COLO668 (cell line): Measurements from ENCODE around the gene ROCK2.

Source experiments
- DNase-seq: peaks from one replicate; lab custom pipeline; 2025; ENCODE audit not compliant: unreplicated experiment; lab: John Stamatoyannopoulos, UW

Gene ROCK2

DNA sequence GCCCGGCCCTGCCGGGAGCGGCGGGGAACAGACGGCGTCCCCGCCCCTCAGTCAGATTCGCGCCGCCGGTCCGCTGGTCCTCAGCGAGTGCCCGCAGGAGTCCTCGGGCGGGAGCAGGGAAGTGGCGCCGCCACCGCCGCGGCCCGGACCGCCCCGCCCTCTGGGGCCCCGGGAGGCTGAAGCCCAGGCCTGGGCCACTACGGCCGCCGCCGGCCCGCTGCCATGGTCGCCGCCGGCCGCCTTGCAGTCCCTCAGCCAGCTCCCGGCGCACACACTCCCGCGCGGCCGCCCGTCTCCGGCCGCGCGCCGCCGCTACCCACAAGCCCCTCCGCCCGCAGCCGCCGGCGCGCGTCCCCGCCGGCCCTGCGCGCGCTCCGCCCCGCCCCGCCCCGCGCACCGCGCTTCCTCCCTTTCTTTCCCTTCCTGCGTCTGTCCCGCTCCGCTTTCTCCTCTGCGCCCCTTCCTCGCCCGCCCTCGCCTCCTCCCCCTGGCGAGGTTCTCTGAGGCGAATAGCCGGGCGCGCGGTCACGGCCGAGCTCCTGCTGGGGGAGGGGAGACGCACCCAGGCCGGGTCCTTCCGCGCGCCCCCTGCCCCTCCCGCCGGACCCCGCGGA, at the start of gene ROCK2:
ROCK2 (minus strand) TSS at position 295 of the 614 bp plus-strand sequence. CDS start 500 bp downstream, outside the sequence.
- peak; percentile 91 for DNase-seq

GRCh38 chr2:11393711-11394236, 49.3 kb upstream of the ROCK2 start:
- DNase-seq: no peak

- no peak for DNase-seq
These were observed 47.5 kb upstream of the ROCK2 start for GRCh38 chr2:11391942-11392266.

DNA sequence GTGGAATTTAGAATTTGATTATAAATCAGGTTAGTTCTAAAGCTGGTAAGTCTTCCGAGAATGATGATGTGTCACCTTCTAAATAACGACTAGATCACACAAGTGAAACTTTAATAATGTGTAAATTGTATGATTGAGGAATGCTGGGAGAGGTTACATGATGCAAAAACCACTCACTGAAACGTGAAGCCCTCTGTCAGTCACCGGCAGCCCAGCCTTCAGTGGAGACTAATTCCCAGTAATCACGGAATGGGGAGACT, 45.9 kb upstream of the ROCK2 start:
- DNase-seq: no peak

GRCh38 chr2:11389551-11390398, 45.3 kb upstream of the ROCK2 start:
- no peak for DNase-seq

GRCh38 chr2:11389052-11389420, 44.6 kb upstream of the ROCK2 start:
- DNase-seq: no peak

GRCh38 chr2:11388262-11389051, 44.0 kb upstream of the ROCK2 start:
- DNase-seq: no peak

DNA sequence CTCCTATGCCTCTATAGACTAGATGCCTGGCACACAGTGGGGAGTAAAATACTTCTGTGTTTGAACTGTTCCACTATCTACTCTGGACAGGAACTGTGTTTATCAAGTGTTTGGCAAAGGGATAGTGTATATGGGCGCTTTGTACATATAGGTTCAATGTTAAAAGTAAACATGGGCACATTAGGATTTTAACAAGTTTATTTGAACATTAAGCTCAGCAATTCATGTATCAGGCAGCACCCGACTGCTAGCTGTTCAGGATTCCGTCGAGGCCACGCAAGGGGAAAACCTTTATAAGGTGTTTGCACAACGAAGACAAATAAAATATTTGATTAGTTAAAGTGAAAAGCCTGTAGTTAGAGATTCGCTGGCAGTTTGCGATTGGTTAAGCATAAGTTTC, 43.4 kb upstream of the ROCK2 start:
- DNase-seq: peak; percentile 59

- DNase-seq: no peak
These were observed 42.6 kb upstream of the ROCK2 start for GRCh38 chr2:11387100-11387390.

DNA sequence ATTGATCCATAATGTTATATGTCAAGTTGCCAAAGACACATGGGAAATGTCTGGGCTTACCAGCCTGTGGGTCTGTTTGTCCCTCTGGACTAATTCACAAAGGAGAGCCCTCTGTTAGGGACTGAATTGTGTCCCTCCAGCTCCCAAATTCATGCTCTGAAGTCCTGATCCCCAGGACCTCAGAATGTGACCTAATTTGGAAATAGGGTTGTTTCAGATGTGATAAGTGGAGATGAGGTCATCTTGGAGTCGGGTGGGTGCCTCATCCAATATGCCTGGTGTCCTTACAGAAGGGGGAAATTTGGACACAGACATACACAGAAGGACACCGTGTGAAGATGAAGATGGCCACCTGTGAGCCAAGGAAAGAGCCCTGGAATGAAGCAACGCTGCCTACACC, 41.4 kb upstream of the ROCK2 start:
- DNase-seq: no peak

DNA sequence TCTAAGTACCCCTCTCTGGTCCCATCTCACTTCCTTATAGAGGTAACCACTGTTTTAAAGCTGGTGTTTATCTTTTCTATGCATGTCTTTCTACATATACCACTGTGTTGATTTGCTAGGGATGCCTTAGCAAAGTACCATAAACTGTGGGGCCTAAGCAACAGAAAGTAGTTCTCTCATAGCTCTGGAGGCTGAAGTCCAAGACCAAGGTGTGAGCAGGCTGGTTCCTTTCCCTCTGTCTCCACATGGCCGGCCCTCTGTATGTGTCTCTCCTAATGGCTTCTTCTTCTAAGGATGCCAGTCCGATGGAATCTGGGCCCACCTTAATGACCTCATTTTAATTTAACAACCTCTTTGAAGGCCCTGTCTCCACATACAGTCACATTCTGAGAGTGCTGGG, 40.8 kb upstream of the ROCK2 start:
- DNase-seq: no peak

GRCh38 chr2:11379558-11379957, 35.1 kb upstream of the ROCK2 start:
- no peak for DNase-seq

- DNase-seq: no peak
These were observed 33.6 kb upstream of the ROCK2 start for GRCh38 chr2:11377928-11378545.

GRCh38 chr2:11376071-11376470, 31.6 kb upstream of the ROCK2 start:
- DNase-seq: no peak

DNA sequence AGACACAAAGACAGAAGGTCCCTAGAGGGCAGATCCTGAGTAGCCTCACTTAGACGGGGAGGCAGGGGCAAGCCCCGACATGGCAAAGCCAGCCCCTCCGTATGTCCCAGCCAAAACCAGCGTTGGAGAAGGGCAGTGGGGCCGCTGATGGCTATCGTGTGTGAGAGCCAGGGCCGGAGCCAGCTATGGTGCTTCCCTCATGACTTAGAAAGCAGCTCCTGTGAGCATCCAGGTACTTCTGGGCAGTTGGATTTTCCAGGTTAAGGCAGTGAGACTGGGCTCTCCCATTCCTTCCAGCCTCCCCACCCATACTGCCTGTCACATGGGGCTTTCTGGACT, 31.2 kb upstream of the ROCK2 start:
- DNase-seq: no peak

DNA sequence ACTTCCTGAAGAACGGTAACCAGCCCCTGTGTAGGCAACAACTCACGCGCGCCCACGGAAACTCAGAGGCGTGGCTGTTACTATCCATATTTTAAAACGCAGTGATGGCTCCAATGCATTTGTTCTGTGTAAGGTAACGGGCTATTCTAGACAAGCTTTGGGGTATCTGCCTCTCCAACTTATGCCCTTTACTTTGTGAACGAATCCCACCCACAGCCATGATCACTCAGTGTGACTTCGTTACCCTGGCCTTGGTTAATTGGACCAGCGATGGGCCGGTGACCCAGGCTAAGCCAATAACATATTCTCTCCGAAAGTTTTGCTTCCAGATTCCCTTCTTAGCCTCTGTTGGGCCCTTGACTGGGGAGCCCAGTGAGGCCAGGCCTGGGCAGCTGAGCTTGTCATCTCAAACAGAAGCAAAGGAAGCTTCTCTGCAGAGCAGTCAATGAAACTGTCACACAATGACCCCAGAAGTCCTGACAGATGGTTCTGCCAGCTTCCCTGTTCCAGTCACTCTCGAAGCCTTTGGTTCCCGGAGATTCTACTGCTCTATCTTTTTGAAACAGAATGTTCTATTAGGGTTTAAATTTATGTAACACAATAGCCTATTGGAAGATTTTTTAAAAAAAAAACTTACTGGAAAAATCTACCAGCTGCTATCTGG, 30.7 kb upstream of the ROCK2 start:
- no peak for DNase-seq

GRCh38 chr2:11373096-11373495, 28.7 kb upstream of the ROCK2 start:
- DNase-seq: no peak

GRCh38 chr2:11371092-11371937, 26.9 kb upstream of the ROCK2 start:
- DNase-seq: no peak

- peak; percentile 62 for DNase-seq
These were observed 26.1 kb upstream of the ROCK2 start for GRCh38 chr2:11370377-11371091.

- DNase-seq: no peak
These were observed 23.7 kb upstream of the ROCK2 start for GRCh38 chr2:11368059-11368572.
